Nephron (organoid): Measurements from ENCODE around the gene TMEM168.

Experiments
- H3K27ac Mint-ChIP-seq, 3 experiments: 2 replicates each; pipeline ENCODE4 v1.8.0; 2020; ENCODE audit warnings: mixed read lengths in 3 of 3, mild to moderate bottlenecking in 2 of 3, moderate library complexity in 1 of 3
- H3K27me3 Mint-ChIP-seq: 2 replicates; pipeline ENCODE4 v1.8.0; 2021; ENCODE audit warnings: low read depth, mild to moderate bottlenecking, moderate library complexity, mixed read lengths
- H3K36me3 Mint-ChIP-seq: 2 replicates; pipeline ENCODE4 v1.8.0; 2020; ENCODE audit warnings: low read depth, mixed read lengths
- H3K4me1 Mint-ChIP-seq: 2 replicates; pipeline ENCODE4 v1.8.0; 2020; ENCODE audit warnings: mixed read lengths
- H3K4me3 Mint-ChIP-seq, 3 experiments: 2 replicates each; pipeline ENCODE4 v1.8.0; 2020; ENCODE audit warnings: mild to moderate bottlenecking in 3 of 3, mixed read lengths in 3 of 3, moderate library complexity in 2 of 3
- H3K9me3 Mint-ChIP-seq: 2 replicates; pipeline ENCODE4 v1.8.0; 2020; ENCODE audit warnings: mixed read lengths
- CTCF ChIP-seq, 3 experiments: fragments of 200-600 bp; sonication (generic); IDR thresholded peaks; one replicate each; pipeline ENCODE4 v1.5.0; 2021; ENCODE audit warnings: antibody characterized with exemption in 3 of 3; ENCODE audit not compliant: unreplicated experiment in 3 of 3

The TMEM168 gene

GRCh38 chr7:112759905-112760304, 30.3 kb downstream of the TMEM168 start:
- no peak for TF ChIP-seq CTCF (IDR thresholded peaks at IDR 0.05; ENCODE audit: unreplicated experiment in 3 of 3)
- H3K27me3 Mint-ChIP-seq: no peaks in the 10 kb centered on the region

GRCh38 chr7:112757337-112757736, 32.9 kb downstream of the TMEM168 start:
- H3K27me3 Mint-ChIP-seq: no peaks in the 10 kb centered on the region
- no peaks in the 10 kb centered on the region for H3K9me3 Mint-ChIP-seq
- H3K36me3 Mint-ChIP-seq: no peaks in the 10 kb centered on the region
- no peak overlapping the region for H3K27ac Mint-ChIP-seq
- no peaks in the 10 kb centered on the region for H3K4me1 Mint-ChIP-seq
- no peak overlapping the region for H3K4me3 Mint-ChIP-seq
- no peak for TF ChIP-seq CTCF (IDR thresholded peaks at IDR 0.05; ENCODE audit: unreplicated experiment in 3 of 3)

More at GRCh38 chr7:112759905-112760304, 30.3 kb downstream of the TMEM168 start:
- Mint-ChIP-seq H3K4me3 (no peak overlapping the region), H3K4me1 (no peaks in the 10 kb centered on the region), H3K36me3 (no peaks in the 10 kb centered on the region), H3K27ac (no peak overlapping the region), H3K9me3 (no peaks in the 10 kb centered on the region)

GRCh38 chr7:112753298-112753697, 36.9 kb downstream of the TMEM168 start:
- TF ChIP-seq CTCF (IDR thresholded peaks at IDR 0.05; ENCODE audit: unreplicated experiment in 3 of 3): no peak
- no peak overlapping the region for H3K4me3 Mint-ChIP-seq
- no peak overlapping the region for H3K27ac Mint-ChIP-seq
- no peaks in the 10 kb centered on the region for H3K4me1 Mint-ChIP-seq
- H3K36me3 Mint-ChIP-seq: no peaks in the 10 kb centered on the region
- no peaks in the 10 kb centered on the region for H3K9me3 Mint-ChIP-seq
- H3K27me3 Mint-ChIP-seq: no peaks in the 10 kb centered on the region

- Mint-ChIP-seq H3K9me3 (no peaks in the 10 kb centered on the region), H3K4me1 (no peaks in the 10 kb centered on the region), H3K27me3 (no peaks in the 10 kb centered on the region), H3K36me3 (no peaks in the 10 kb centered on the region), H3K4me3 (no peak overlapping the region), H3K27ac (no peak overlapping the region)
- no peak for TF ChIP-seq CTCF (IDR thresholded peaks at IDR 0.05; ENCODE audit: unreplicated experiment in 3 of 3)
Observed at GRCh38 chr7:112752576-112752975, 37.6 kb downstream of the TMEM168 start.

GRCh38 chr7:112749775-112750174, 40.4 kb downstream of the TMEM168 start:
- Mint-ChIP-seq H3K9me3 (no peaks in the 10 kb centered on the region), H3K4me3 (no peak overlapping the region), H3K27me3 (no peaks in the 10 kb centered on the region), H3K27ac (no peak overlapping the region), H3K4me1 (no peaks in the 10 kb centered on the region), H3K36me3 (no peaks in the 10 kb centered on the region)
- no peak for TF ChIP-seq CTCF (IDR thresholded peaks at IDR 0.05; ENCODE audit: unreplicated experiment in 3 of 3)

- no peak for TF ChIP-seq CTCF (IDR thresholded peaks at IDR 0.05; ENCODE audit: unreplicated experiment in 3 of 3)
- H3K4me1 Mint-ChIP-seq: no peaks in the 10 kb centered on the region
- H3K36me3 Mint-ChIP-seq: no peaks in the 10 kb centered on the region
- no peaks in the 10 kb centered on the region for H3K9me3 Mint-ChIP-seq
- H3K27me3 Mint-ChIP-seq: no peaks in the 10 kb centered on the region
- H3K4me3 Mint-ChIP-seq: no peak overlapping the region
- H3K27ac Mint-ChIP-seq: no peak overlapping the region
Observed at GRCh38 chr7:112748381-112748780, 41.8 kb downstream of the TMEM168 start.
